Measurements from ENCODE around the gene LLGL2.

Gene LLGL2

GRCh38 chr17:75624021-75624420 lies 98.5 kb downstream of the LLGL2 start:
- Histone ChIP-seq H3K79me2 (ENCODE audit: control insufficient read depth, low read length) (no peaks in the 10 kb centered on the region), H3K4me3 (ENCODE audit: low read length) (no peak overlapping the region), H3F3A (ENCODE audit: control insufficient read depth, insufficient read depth) (no peaks in the 10 kb centered on the region), H3K27me3 (ENCODE audit: control insufficient read depth, low read length) (no peaks in the 10 kb centered on the region), H4K20me1 (ENCODE audit: control insufficient read depth, insufficient read depth, low read depth, low read length) (no peaks in the 10 kb centered on the region), H3K9me2 (replicated peaks; ENCODE audit: control insufficient read depth, low read length) (no peaks in the 10 kb centered on the region), H3K4me2 (ENCODE audit: low read length) (no peak overlapping the region), H3K36me3 (ENCODE audit: control insufficient read depth, low read length) (peaks cover 23% of the 10 kb centered on the region), H3K4me1 (ENCODE audit: control insufficient read depth, low read length) (peaks cover 16% of the 10 kb centered on the region), H3K9me3 (ENCODE audit: control insufficient read depth, insufficient read depth, low read length) (no peaks in the 10 kb centered on the region), H3K27ac (ENCODE audit: low read depth, low read length) (no peak overlapping the region)
- TF ChIP-seq EZH2phosphoT487 (IDR thresholded peaks at IDR 0.05; ENCODE audit: borderline replicate concordance, low read length): no peak
- TF ChIP-seq, protein P1, sequence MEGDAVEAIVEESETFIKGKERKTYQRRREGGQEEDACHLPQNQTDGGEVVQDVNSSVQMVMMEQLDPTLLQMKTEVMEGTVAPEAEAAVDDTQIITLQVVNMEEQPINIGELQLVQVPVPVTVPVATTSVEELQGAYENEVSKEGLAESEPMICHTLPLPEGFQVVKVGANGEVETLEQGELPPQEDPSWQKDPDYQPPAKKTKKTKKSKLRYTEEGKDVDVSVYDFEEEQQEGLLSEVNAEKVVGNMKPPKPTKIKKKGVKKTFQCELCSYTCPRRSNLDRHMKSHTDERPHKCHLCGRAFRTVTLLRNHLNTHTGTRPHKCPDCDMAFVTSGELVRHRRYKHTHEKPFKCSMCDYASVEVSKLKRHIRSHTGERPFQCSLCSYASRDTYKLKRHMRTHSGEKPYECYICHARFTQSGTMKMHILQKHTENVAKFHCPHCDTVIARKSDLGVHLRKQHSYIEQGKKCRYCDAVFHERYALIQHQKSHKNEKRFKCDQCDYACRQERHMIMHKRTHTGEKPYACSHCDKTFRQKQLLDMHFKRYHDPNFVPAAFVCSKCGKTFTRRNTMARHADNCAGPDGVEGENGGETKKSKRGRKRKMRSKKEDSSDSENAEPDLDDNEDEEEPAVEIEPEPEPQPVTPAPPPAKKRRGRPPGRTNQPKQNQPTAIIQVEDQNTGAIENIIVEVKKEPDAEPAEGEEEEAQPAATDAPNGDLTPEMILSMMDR (IDR thresholded peaks at IDR 0.05; ENCODE audit: low read depth, low read length, poor library complexity, severe bottlenecking): no peak
